Activated naive CD4-positive, alpha-beta T cell treated with anti-CD3 and anti-CD28 coated beads for 36 hours (primary cell): Measurements from ENCODE around the gene PYCR2. TPM values are rescaled to one million over a fixed set of nuclear protein-coding genes. Genes with fewer than 3 reads are reported as not detected.
"Not testable (repeated sequence)": the region's sequence is repeated elsewhere in the genome, so short reads cannot be mapped to it uniquely, and the experiment has no call there.

Source experiments
- CTCF ChIA-PET: fragments of 350-600 bp; sonication (Branson Sonifier 250); formaldehyde crosslinking; loops from one replicate; lab custom pipeline; 2021; ENCODE audit warnings: antibody characterized with exemption; lab: Charles Lee
- DNase-seq: peaks from one replicate; pipeline ENCODE4 v3.0.0-alpha.2; 2020
- H3K27ac Mint-ChIP-seq: one replicate; pipeline ENCODE4 v1.8.0; 2021; ENCODE audit warnings: mild to moderate bottlenecking, mixed read lengths
- H3K27me3 Mint-ChIP-seq: one replicate; pipeline ENCODE4 v1.8.0; 2021; ENCODE audit warnings: low read depth, mixed read lengths
- H3K36me3 Mint-ChIP-seq: one replicate; pipeline ENCODE4 v1.8.0; 2021; ENCODE audit warnings: low read depth, mixed read lengths
- H3K4me1 Mint-ChIP-seq: one replicate; pipeline ENCODE4 v1.8.0; 2021; ENCODE audit warnings: low read depth, mixed read lengths
- H3K4me3 Mint-ChIP-seq: one replicate; pipeline ENCODE4 v1.8.0; 2021; ENCODE audit warnings: mild to moderate bottlenecking, moderate library complexity, mixed read lengths
- H3K9me3 Mint-ChIP-seq: one replicate; pipeline ENCODE4 v1.8.0; 2021; ENCODE audit warnings: mixed read lengths
- intact Hi-C: fragments of 100-400 bp; cut with micrococcal nuclease; formaldehyde crosslinking; loops from one replicate; pipeline ENCODE4 v1.15.1; 2023
- total RNA-seq, 2 experiments: library from RNA; stranded (reverse); gene quantifications; one replicate each; pipeline ENCODE4 v1.2.3, GENCODE V29; 2021

Gene PYCR2
- total RNA-seq, 2 experiments from 2014 or later, result 143 to 149 TPM

DNA sequence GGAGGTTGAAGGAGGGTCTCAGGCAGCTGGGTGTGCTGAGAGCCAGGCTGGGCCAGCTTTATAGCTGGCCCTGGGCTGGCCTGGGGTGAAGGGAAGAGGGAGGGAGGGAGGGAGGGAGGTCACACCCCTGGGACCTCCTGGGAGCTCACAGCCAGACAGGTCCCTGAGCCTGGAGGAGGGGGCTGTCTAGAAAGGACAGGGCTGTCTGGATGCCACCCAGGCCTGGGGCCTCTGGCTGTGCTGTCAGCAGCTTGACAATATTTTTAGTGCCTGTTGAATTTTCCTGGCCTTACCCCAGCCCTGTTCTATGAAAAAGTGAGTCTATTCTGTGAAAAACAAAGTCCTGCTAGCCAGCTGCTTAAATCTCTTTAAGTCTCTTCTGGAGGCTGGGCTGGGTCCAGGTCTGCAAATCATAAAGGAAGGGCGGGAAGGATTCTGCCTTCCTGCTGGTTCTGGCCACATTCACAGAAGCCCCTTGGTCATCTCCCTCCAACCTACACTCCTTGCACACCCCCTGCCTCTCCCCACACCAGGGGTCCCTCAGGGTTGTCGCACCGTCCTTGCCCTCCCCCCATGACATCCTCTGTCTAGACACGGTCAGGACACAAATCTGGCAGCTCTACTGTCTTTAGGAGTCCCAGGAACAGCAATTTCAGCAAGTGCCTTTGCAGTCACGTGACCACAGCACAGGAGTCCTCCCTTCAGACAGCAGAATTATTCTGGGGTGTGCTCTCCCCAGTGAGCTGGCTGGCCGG is 17.3 kb upstream of the PYCR2 start, which contains the start of gene LEFTY2:
Gene LEFTY2, minus strand, starts transcription at position 34 of the 755 bp plus-strand sequence. CDS start 80 bp downstream, outside the sequence.
- H3K4me1 Mint-ChIP-seq, result peaks cover 8% of the 10 kb centered on the region
- CTCF ChIA-PET, result interaction anchor here (2.0 kb wide), 1 partner anchor 20 kb away, joined by 5 read pairs; no protein-coding TSS in a partner anchor
- no peak within 1 kb of the TSS for H3K4me3 Mint-ChIP-seq
- no peak within 1 kb of the TSS for H3K27ac Mint-ChIP-seq
- intact Hi-C loops, result no loop called here
- DNase-seq, result no peak
- H3K9me3 Mint-ChIP-seq, result no peaks in the 10 kb centered on the region
- no peaks in the 10 kb centered on the region for H3K36me3 Mint-ChIP-seq
- no peaks in the 10 kb centered on the region for H3K27me3 Mint-ChIP-seq

GRCh38 chr1:225940385-225941151 is 16.5 kb upstream of the PYCR2 start:
- Mint-ChIP-seq H3K36me3 (no peaks in the 10 kb centered on the region), H3K9me3 (no peaks in the 10 kb centered on the region), H3K4me1 (peaks cover 8% of the 10 kb centered on the region), H3K27ac (no peak overlapping the region), H3K27me3 (no peaks in the 10 kb centered on the region), H3K4me3 (no peak overlapping the region)
- intact Hi-C loops, result no loop called here
- CTCF ChIA-PET, result interaction anchor here (1.3 kb wide), 1 partner anchor 460 kb away, joined by 3 read pairs; no protein-coding TSS in a partner anchor
- DNase-seq, result no peak

GRCh38 chr1:225939939-225940310 is 15.9 kb upstream of the PYCR2 start:
- H3K36me3 Mint-ChIP-seq, DNase-seq, H3K4me3 Mint-ChIP-seq, H3K27ac Mint-ChIP-seq, H3K9me3 Mint-ChIP-seq, H3K27me3 Mint-ChIP-seq, intact Hi-C loops, H3K4me1 Mint-ChIP-seq: not testable (repeated sequence)
- CTCF ChIA-PET, result interaction anchor here (1.3 kb wide), 1 partner anchor 459 kb away, joined by 3 read pairs; no protein-coding TSS in a partner anchor

DNA sequence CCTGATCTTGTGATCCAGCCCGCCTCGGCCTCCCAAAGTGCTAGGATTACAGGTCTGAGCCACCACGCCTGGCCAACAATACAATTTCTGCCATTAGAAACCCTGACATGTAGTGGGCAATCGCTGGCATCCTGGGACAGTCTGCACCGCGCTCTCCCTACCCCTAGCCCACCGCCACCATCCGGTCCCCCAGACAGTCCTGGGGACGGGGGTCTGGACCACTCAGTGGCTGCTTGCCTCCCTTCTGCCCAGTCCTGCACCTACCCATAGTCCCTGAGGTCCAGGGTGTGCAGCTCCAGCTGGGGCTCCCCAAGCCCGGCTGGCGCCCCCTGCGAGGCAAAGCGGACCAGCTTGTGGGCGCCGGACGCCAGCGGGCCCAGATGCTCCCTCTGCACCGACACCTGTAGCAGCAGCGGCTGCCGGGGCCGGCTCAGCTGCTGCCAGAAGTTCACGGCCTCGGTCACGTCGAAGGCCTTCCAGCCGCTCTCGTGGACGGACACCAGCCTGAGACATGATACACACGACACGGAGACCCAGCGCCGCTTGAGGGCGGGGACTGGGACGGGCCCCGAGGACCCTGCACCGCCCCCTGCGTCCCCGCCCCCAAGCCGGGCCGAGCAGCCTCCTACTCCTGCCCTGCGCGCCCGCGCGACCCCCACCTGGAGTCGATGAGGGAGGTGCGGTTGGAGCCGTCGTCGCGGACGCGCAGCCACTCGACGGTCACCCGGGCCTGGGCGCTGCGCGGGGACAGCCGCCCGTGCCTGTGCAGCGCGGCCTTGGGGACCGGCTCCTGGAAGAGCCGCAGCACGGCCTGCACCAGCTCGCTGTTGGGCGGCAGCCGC is 15.3 kb upstream of the PYCR2 start:
- H3K9me3 Mint-ChIP-seq, H3K4me3 Mint-ChIP-seq, DNase-seq, H3K36me3 Mint-ChIP-seq, H3K27ac Mint-ChIP-seq, H3K27me3 Mint-ChIP-seq, H3K4me1 Mint-ChIP-seq, intact Hi-C loops: not testable (repeated sequence)
- CTCF ChIA-PET, result interaction anchor here (0.7 to 1.3 kb wide), 3 partner anchors 48 to 458 kb away, joined by 3 read pairs; no protein-coding TSS in a partner anchor

DNA sequence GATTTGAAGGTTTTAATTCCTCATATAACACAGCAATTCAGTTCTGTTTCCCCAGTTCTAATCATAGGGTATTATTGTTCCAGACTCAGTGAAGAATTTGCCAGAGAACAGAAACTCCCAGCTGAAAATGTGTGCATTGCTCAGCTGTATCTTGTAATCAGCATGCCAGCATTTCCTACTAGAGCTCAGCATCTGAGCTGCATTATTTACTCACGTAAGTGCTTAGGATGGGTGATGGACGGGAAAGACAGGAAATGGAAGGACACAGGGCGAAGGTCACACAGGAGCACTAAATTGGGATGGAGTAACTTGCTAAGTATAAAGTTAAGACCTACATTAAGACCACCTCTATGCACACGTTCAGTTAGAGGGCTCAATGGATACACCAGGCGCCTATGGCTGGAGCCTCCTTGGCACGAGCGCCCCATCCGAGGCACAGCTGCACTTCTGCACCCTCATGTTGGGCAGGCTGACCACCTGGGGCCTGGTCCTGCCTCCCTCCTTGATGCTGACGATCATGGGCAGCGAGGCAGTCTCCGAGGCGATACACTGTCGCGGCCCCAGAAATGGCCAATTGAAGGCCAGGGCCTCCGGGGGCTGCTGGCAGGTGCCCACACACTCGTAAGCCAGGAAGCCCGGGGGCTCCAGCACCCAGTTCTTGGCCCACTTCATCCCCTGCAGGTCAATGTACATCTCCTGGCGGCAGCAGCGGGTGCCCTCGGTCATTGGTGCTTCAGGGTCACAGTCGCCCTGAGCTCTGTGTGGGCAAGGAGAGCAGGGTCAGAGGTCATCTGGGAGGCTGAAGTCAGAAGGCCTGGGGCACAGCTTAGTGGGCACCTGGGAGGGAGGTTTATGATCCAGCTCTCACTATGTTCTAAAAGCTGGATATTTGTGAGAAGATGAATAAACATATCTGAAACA is 13.3 kb upstream of the PYCR2 start:
- no peaks in the 10 kb centered on the region for H3K36me3 Mint-ChIP-seq
- intact Hi-C loops, result no loop called here
- no peaks in the 10 kb centered on the region for H3K4me1 Mint-ChIP-seq
- no peaks in the 10 kb centered on the region for H3K9me3 Mint-ChIP-seq
- DNase-seq, result no peak
- H3K4me3 Mint-ChIP-seq, result no peak overlapping the region
- CTCF ChIA-PET, result interaction anchor here (1.0 to 1.3 kb wide), 3 partner anchors 13 to 38 kb away, joined by 3 to 5 read pairs (median 4); partner anchors contain the start of gene PYCR2
- H3K27ac Mint-ChIP-seq, result no peak overlapping the region
- H3K27me3 Mint-ChIP-seq, result no peaks in the 10 kb centered on the region

- H3K4me3 Mint-ChIP-seq, result no peak overlapping the region
- H3K27ac Mint-ChIP-seq, result no peak overlapping the region
- DNase-seq, result no peak
- CTCF ChIA-PET, result interaction anchor here (1.0 kb wide), 1 partner anchor 462 kb away, joined by 3 read pairs; no protein-coding TSS in a partner anchor
- no peaks in the 10 kb centered on the region for H3K4me1 Mint-ChIP-seq
- H3K36me3 Mint-ChIP-seq, result no peaks in the 10 kb centered on the region
- H3K27me3 Mint-ChIP-seq, result no peaks in the 10 kb centered on the region
- intact Hi-C loops, result no loop called here
- no peaks in the 10 kb centered on the region for H3K9me3 Mint-ChIP-seq
These were observed 12.5 kb upstream of the PYCR2 start for GRCh38 chr1:225936523-225936922.

DNA sequence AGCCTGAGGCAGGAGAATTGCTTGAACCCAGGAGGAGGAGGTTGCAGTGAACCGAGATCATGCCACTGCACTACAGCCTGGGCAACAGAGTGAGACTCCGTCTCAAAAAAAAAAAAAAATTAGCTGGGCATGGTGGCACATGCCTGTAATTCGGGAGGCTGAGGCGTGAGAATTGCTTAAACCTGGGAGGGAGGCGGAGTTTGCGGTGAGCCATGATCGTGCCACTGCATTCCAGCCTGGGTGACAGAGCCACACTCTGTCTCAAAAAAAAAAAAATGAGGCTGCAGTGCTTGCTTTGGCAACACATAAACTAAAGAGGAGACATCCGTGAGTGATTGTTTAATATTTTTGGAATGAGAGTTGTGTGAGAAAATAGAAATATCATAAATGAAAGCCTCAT is 12.0 kb upstream of the PYCR2 start:
- intact Hi-C loops, H3K4me3 Mint-ChIP-seq, H3K27ac Mint-ChIP-seq, DNase-seq, H3K9me3 Mint-ChIP-seq, H3K27me3 Mint-ChIP-seq, H3K36me3 Mint-ChIP-seq, H3K4me1 Mint-ChIP-seq: not testable (repeated sequence)
- CTCF ChIA-PET, result interaction anchor here (1.0 kb wide), 1 partner anchor 461 kb away, joined by 3 read pairs; no protein-coding TSS in a partner anchor

DNA sequence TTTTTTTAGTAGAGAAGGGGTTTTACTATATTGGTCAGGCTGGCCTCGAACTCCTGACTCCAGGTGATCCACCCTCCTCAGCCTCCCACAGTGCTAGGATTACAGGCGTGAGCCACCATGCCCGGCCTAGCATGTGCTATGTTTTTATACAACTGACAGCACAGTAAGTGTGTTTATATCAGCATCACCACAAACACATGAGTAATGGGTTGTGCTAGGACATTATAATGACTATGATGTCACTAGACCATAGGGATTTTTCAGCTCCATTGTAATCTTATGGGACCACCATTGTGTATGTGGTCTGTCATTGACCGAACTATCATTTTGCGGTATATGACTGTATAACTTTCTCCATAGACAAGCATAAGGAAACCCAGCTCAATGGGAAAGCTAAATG is 10.7 kb upstream of the PYCR2 start:
- H3K27me3 Mint-ChIP-seq, result no peaks in the 10 kb centered on the region
- CTCF ChIA-PET, result interaction anchor here (0.6 to 1.0 kb wide), 3 partner anchors 17 to 460 kb away, joined by 4 to 5 read pairs (median 4); no protein-coding TSS in a partner anchor

GRCh38 chr1:225933072-225933471 is 9.0 kb upstream of the PYCR2 start:
- DNase-seq, result no peak
- intact Hi-C loops, result no loop called here
- CTCF ChIA-PET, result interaction anchor here (0.9 kb wide), 1 partner anchor 48 kb away, joined by 4 read pairs; no protein-coding TSS in a partner anchor
- H3K36me3 Mint-ChIP-seq, result no peaks in the 10 kb centered on the region
- no peak overlapping the region for H3K27ac Mint-ChIP-seq
- H3K9me3 Mint-ChIP-seq, result no peaks in the 10 kb centered on the region
- no peaks in the 10 kb centered on the region for H3K27me3 Mint-ChIP-seq
- H3K4me3 Mint-ChIP-seq, result no peak overlapping the region
- H3K4me1 Mint-ChIP-seq, result peaks cover 13% of the 10 kb centered on the region

More for the DNA sequence above, 10.7 kb upstream of the PYCR2 start:
- H3K27ac Mint-ChIP-seq, result no peak overlapping the region
- no peaks in the 10 kb centered on the region for H3K36me3 Mint-ChIP-seq
- H3K9me3 Mint-ChIP-seq, result no peaks in the 10 kb centered on the region
- intact Hi-C loops, result no loop called here
- no peaks in the 10 kb centered on the region for H3K4me1 Mint-ChIP-seq
- no peak overlapping the region for H3K4me3 Mint-ChIP-seq
- DNase-seq, result no peak

- H3K36me3 Mint-ChIP-seq, result no peaks in the 10 kb centered on the region
- H3K27me3 Mint-ChIP-seq, result no peaks in the 10 kb centered on the region
- intact Hi-C loops, result no loop called here
- CTCF ChIA-PET, result interaction anchor here (0.6 to 1.2 kb wide), 6 partner anchors 12 to 612 kb away, joined by 3 to 5 read pairs (median 3); no protein-coding TSS in a partner anchor
- H3K27ac Mint-ChIP-seq, result no peak overlapping the region
- peaks cover 21% of the 10 kb centered on the region for H3K4me1 Mint-ChIP-seq
- H3K4me3 Mint-ChIP-seq, result no peak overlapping the region
- DNase-seq, result no peak
- H3K9me3 Mint-ChIP-seq, result no peaks in the 10 kb centered on the region
These were observed 7.5 kb upstream of the PYCR2 start for GRCh38 chr1:225931270-225932136.
